CD4-positive, alpha-beta T cell (primary cell): ENCODE data around the gene MFF. TPM values are rescaled to one million over a fixed set of nuclear protein-coding genes. Genes with fewer than 3 reads are reported as not detected.

ENCODE experiments used
- ATAC-seq: fragments of 200-7000 bp; cut with Tn5 transposase; one replicate; pipeline ENCODE4 v1.10.0; 2022; ENCODE audit warnings: mild to moderate bottlenecking; ENCODE audit not compliant: poor library complexity
- CTCF ChIA-PET: fragments of 350-600 bp; sonication (Branson Sonifier 250); formaldehyde crosslinking; loops from one replicate; lab custom pipeline; 2021; ENCODE audit warnings: antibody characterized with exemption, inconsistent platforms; lab: Charles Lee
- POLR2A ChIA-PET: fragments of 350-600 bp; sonication (Branson Sonifier 250); formaldehyde crosslinking; loops from one replicate; lab custom pipeline; 2021; ENCODE audit warnings: antibody characterized with exemption, inconsistent platforms; lab: Charles Lee
- DNase-seq, 14 experiments: peaks; one replicate each; pipeline ENCODE4 v3.0.0-alpha.2; 2013 to 2020; ENCODE audit warnings: mixed read lengths in 2 of 14
- H3K27ac ChIP-seq, 2 donors: one replicate each; pipeline versions ENCODE4 v1.5.1 to v1.7.0; 2013; ENCODE audit warnings: low read length in 2 of 2, low read depth in 1 of 2, mild to moderate bottlenecking in 1 of 2
- H3K27me3 ChIP-seq, 2 experiments: 1 replicate in 1 of 2; 2 replicates in 1 of 2; pipeline versions ENCODE4 v1.6.1 to v1.7.0; 2013; ENCODE audit warnings: low read length in 2 of 2, control low read depth in 1 of 2, mild to moderate bottlenecking in 1 of 2, moderate library complexity in 1 of 2; ENCODE audit not compliant: insufficient read depth in 2 of 2, control insufficient read depth in 1 of 2
- H3K36me3 ChIP-seq: one replicate; pipeline ENCODE4 v1.6.1; 2013; ENCODE audit warnings: low read length, control low read depth; ENCODE audit not compliant: insufficient read depth
- H3K4me1 ChIP-seq: one replicate; pipeline ENCODE4 v1.6.1; 2013; ENCODE audit warnings: low read length, control low read depth; ENCODE audit not compliant: insufficient read depth
- H3K4me3 ChIP-seq: one replicate; pipeline ENCODE4 v1.5.1; 2013; ENCODE audit warnings: mild to moderate bottlenecking, low read length, moderate library complexity
- H3K9me3 ChIP-seq, 2 experiments: 1 replicate in 1 of 2; 2 replicates in 1 of 2; pipeline versions ENCODE4 v1.6.1 to v1.7.0; 2013; ENCODE audit warnings: low read length in 2 of 2, mild to moderate bottlenecking in 2 of 2, control low read depth in 1 of 2, moderate library complexity in 1 of 2; ENCODE audit not compliant: control insufficient read depth in 1 of 2, insufficient read depth in 1 of 2
- H3K27ac Mint-ChIP-seq: one replicate; pipeline ENCODE4 v1.8.0; 2020; ENCODE audit warnings: mixed read lengths
- H3K27me3 Mint-ChIP-seq: one replicate; pipeline ENCODE4 v1.8.0; 2021; ENCODE audit warnings: mixed read lengths
- H3K36me3 Mint-ChIP-seq: one replicate; pipeline ENCODE4 v1.8.0; 2021; ENCODE audit warnings: low read depth, mixed read lengths
- H3K4me1 Mint-ChIP-seq: one replicate; pipeline ENCODE4 v1.8.0; 2021; ENCODE audit warnings: low read depth, mixed read lengths
- H3K4me3 Mint-ChIP-seq: one replicate; pipeline ENCODE4 v1.8.0; 2020; ENCODE audit warnings: mild to moderate bottlenecking, mixed read lengths
- H3K9me3 Mint-ChIP-seq: one replicate; pipeline ENCODE4 v1.8.0; 2020; ENCODE audit warnings: mixed read lengths
- CTCF ChIP-seq: fragments of 200-600 bp; IDR thresholded peaks from one replicate; pipeline ENCODE4 v1.8.0; 2022; ENCODE audit warnings: antibody characterized with exemption, mild to moderate bottlenecking
- intact Hi-C, 2 experiments: fragments of 100-400 bp; cut with DNase I in 1 of 2; cut with micrococcal nuclease in 1 of 2; formaldehyde crosslinking; loops; one replicate each; pipeline versions ENCODE4 v1.15.1 to v1.9.0; 2023 to 2025; cut with DNase I, micrococcal nuclease
- total RNA-seq, 174 experiments: library from RNA in 2 of 174; stranded (reverse) in 2 of 174; gene quantifications; one replicate each; pipeline ENCODE4 v1.2.3 and lab custom pipeline; 2021 to 2026

The MFF gene
- total RNA-seq, 2 experiments from 2014 or later = 46.9 to 51.8 TPM

DNA sequence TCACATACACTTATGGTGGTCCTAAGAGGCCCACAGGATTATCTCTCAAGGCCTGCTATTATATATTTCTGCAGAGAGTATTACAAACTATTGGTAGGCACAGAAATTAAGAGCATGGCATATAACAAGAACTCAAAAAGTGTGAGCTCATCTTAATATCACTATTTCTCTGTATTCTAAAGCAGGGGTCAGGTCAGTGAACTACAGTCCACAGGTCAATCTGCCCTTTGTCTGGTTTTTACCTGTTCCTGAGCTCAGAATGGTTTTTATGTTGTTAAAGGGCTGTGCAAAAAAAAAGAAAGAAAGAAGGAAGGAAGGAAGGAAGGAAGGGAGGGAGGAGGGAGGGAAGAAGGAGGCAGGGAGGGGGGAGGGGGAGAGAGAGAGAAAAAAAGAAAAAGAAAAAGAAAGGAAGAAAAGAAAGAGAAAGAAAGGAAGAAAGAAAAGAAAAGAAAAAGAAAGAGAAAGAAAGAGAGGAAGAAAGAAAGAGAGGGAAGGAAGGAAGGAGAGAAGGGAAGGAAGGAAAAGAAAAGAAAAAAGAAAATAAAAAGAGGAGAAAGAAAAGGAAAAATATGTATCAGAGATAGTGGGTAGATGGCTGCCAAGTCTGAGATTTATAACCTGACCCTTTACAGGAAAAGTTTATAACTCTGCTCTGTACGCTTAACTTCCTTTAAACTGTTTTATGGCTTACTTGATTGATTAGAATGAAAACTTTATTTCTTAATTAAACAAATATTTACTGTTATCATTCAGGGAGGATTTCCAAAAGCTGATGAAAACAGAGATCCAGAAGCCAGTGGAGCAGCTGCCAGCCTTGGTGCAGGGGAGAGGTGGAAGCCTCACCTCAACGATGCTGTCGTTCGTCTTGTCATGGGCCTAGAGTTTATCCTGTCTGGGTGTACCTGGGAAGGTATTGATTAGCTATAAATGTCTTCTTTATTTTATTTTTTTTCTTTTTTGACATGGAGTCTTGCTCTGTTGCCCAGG lies 73.9 kb downstream of the MFF start:
- ChIA-PET POLR2A (no interaction called here), CTCF (interaction anchor here (0.6 kb wide), 1 partner anchor 509 kb away, joined by 3 read pairs; no protein-coding TSS in a partner anchor)
- no peaks in the 10 kb centered on the region for H3K27me3 Mint-ChIP-seq

DNA sequence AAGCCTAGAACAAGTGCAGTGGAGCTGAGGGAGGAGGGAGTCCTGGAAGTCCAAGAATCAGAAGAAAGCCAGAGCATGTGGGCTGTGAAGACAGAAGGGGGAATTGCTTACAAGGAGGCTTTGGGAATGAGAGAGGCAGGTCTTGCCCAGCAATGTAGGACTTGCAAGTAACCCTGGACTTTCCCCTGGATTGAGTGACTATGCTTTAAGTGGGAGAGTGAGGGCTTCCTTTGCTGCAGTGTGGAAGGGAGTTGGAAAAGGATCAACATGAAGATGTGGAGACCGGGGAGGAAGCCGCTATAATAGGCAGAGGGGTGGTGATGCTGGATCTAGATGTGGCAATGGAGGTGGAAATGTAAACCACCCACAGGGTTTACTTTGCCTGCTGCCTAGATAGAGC lies 76.5 kb downstream of the MFF start:
- ATAC-seq (no peak), DNase-seq (no peak)
- intact Hi-C loops = no loop called here
- Histone ChIP-seq H3K9me3 (no peaks in the 10 kb centered on the region), H3K27me3 (no peaks in the 10 kb centered on the region), H3K27ac (no peak overlapping the region), H3K4me1 (peaks cover 5% of the 10 kb centered on the region), H3K36me3 (no peaks in the 10 kb centered on the region), H3K4me3 (no peak overlapping the region)
- no peaks in the 10 kb centered on the region for H3K9me3 Mint-ChIP-seq
- H3K27me3 Mint-ChIP-seq = no peaks in the 10 kb centered on the region
- H3K36me3 Mint-ChIP-seq = no peaks in the 10 kb centered on the region
- CTCF ChIA-PET = no interaction called here
- no peak for TF ChIP-seq CTCF
- no peak overlapping the region for H3K4me3 Mint-ChIP-seq
- peaks cover 18% of the 10 kb centered on the region for H3K4me1 Mint-ChIP-seq
- POLR2A ChIA-PET = no interaction called here
- no peak overlapping the region for H3K27ac Mint-ChIP-seq

More for the DNA sequence above, 73.9 kb downstream of the MFF start:
- DNase-seq (no peak), ATAC-seq (no peak)
- no peak overlapping the region for H3K4me3 ChIP-seq
- no peak overlapping the region for H3K27ac Mint-ChIP-seq
- no peaks in the 10 kb centered on the region for H3K36me3 Mint-ChIP-seq
- intact Hi-C loops = no loop called here
- H3K9me3 ChIP-seq = no peaks in the 10 kb centered on the region
- H3K4me1 Mint-ChIP-seq = no peaks in the 10 kb centered on the region
- H3K4me3 Mint-ChIP-seq = no peak overlapping the region
- H3K9me3 Mint-ChIP-seq = no peaks in the 10 kb centered on the region
- no peaks in the 10 kb centered on the region for H3K27me3 ChIP-seq
- no peak overlapping the region for H3K27ac ChIP-seq
- TF ChIP-seq CTCF = no peak
- H3K36me3 ChIP-seq = no peaks in the 10 kb centered on the region
- peaks cover 3% of the 10 kb centered on the region for H3K4me1 ChIP-seq

- H3K9me3 Mint-ChIP-seq = no peaks in the 10 kb centered on the region
- no peaks in the 10 kb centered on the region for H3K36me3 Mint-ChIP-seq
- Histone ChIP-seq H3K9me3 (no peaks in the 10 kb centered on the region), H3K4me1 (peaks cover 5% of the 10 kb centered on the region), H3K36me3 (no peaks in the 10 kb centered on the region), H3K27me3 (no peaks in the 10 kb centered on the region), H3K4me3 (no peak overlapping the region), H3K27ac (no peak overlapping the region)
- no peak overlapping the region for H3K27ac Mint-ChIP-seq
- ATAC-seq (no peak), DNase-seq (no peak)
- TF ChIP-seq CTCF = no peak
- POLR2A ChIA-PET = no interaction called here
- CTCF ChIA-PET = no interaction called here
- intact Hi-C loops = no loop called here
- H3K4me3 Mint-ChIP-seq = no peak overlapping the region
- H3K4me1 Mint-ChIP-seq = peaks cover 19% of the 10 kb centered on the region
- no peaks in the 10 kb centered on the region for H3K27me3 Mint-ChIP-seq
These were observed 77.3 kb downstream of the MFF start for GRCh38 chr2:227402321-227402720.
